HG03139 (cell line): ENCODE results near the gene SNRPD1.
"Not testable (repeated sequence)": the region's sequence is repeated elsewhere in the genome, so short reads cannot be mapped to it uniquely, and the experiment has no call there.

Experiments used
- ATAC-seq: cut with Tn5 transposase; IDR thresholded peaks from one replicate; pipeline ENCODE4 v1.9.1; 2021; ENCODE audit not compliant: unreplicated experiment

The SNRPD1 gene

GRCh38 chr18:21612125-21613039 is at the start of gene SNRPD1:
TSS of gene SNRPD1 (plus strand) at chr18:21612314. CDS start at chr18:21612430, 116 bp downstream.
- ATAC-seq, result peak; percentile 98

DNA sequence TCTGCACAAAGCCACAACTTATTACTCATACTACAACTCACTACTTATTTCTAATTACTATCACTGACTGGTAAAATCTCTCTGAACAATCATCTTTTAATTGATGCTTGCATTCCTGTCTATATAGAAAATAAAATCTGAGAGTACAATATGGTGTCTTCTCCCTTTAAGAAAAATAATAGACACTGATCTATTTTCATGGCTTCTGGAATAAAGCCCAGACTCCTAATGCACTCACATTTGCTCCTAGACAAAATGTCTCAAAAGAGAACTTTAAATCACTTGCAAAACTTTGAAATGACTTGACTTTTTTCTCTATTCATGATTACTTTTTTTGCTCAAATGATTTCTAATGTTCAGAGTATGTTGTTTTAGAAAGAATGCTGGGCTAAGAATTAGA is 40.3 kb upstream of the SNRPD1 start:
- ATAC-seq, result no peak

- ATAC-seq, result no peak
Observed at GRCh38 chr18:21575656-21576055, 36.5 kb upstream of the SNRPD1 start.

GRCh38 chr18:21584391-21584790 is 27.7 kb upstream of the SNRPD1 start:
- ATAC-seq, result no peak

GRCh38 chr18:21592361-21592760 is 19.8 kb upstream of the SNRPD1 start:
- not testable (repeated sequence) for ATAC-seq

DNA sequence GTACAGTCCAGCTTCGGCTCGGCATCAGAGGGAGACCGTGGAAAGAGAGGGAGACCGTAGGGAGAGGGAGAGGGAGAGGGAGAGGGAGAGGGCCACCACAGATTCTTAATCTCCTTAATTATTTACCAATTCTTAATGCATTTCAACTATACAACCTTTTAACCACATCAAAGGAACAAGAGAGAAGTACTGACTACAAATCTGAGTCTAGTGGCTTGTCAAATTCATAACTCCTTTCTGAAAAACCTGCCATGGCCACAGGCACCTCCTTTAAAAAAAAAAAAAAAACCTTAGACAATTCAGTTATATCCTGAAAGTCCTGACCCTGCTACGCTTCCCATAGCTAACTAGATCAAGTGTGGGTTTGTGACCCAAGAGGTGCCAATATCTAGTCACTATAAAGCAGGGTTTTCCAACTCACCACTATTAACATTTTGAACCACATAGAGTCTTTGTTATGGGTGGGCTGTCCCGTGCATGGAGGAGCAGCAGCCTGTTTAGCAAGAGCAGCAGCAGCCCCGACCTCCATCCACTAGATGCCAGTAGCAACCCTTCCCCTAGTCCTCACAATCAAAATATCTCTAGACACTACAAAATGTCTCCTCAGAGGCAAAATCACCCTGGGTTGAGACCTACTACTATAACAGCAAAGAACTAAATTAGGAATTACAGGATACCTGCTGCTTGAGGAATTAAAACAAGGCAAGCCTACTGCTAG is 18.4 kb upstream of the SNRPD1 start:
- ATAC-seq, result no peak

GRCh38 chr18:21597620-21598019 is 14.5 kb upstream of the SNRPD1 start:
- no peak for ATAC-seq

GRCh38 chr18:21598726-21599584 is 13.2 kb upstream of the SNRPD1 start:
- ATAC-seq, result no peak

- ATAC-seq, result peak; percentile 35
Observed at GRCh38 chr18:21599585-21600525, 12.3 kb upstream of the SNRPD1 start.

DNA sequence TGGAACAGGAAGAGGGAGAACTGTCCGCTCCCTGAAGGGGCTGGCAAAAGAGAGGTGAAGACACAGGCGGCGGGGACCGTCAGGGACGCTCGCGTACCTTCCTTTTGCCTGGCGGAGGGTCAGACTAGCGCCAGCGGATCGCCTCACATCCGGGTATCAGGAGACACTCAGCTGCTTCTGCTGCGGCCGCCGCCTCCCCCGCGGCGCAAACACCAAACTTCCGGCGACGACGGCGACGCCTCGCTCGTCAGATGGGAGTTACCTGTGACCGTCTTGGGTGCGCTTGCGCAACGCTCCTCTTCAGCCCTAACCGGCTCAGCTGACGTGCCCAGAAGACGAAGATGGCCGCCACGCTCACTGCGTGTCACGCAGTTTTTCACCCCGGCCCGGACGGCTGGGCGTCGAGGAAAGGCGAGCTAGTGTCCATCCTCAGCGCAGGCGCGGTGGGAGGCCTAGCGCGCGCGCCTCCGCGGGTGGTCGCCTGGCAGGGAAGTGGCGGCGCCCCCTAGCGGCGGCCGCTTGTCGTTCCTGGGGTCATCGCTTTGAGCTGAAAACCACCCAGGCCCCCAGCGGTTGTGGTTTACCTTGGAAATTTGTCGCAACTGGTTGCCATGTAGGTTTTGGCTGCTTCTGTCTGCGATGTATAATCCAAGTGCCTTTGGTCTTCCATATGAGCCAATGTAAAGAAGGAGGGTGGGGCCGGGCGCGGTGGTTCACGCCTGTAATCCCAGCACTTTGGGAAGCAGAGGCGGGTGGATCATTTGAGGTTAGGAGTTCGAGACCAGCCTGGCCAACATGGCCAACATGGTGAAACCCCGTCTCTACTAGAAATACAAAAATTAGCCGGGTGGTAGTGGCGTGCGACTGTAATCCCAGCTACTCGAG is 11.3 kb upstream of the SNRPD1 start, which contains the start of gene ESCO1:
TSS of gene ESCO1 (minus strand) at position 179 of the 885 bp plus-strand sequence. CDS start 25,861 bp downstream, outside the sequence.
- peak; percentile 87 for ATAC-seq

DNA sequence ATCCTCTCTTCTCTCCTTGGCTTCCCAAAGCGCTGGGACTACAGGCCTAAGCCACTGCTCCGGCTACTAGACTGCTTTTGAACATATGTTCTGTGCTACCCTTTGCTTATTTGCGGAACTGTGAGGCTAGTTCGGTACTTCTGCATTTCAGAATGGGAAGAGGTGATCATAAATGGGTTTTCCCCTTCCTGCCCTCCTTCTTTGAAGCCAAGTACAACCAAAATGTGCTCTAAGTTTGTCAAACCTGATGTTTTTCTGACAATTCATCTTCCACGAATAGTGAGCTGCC is 9.9 kb upstream of the SNRPD1 start:
- ATAC-seq, result no peak

DNA sequence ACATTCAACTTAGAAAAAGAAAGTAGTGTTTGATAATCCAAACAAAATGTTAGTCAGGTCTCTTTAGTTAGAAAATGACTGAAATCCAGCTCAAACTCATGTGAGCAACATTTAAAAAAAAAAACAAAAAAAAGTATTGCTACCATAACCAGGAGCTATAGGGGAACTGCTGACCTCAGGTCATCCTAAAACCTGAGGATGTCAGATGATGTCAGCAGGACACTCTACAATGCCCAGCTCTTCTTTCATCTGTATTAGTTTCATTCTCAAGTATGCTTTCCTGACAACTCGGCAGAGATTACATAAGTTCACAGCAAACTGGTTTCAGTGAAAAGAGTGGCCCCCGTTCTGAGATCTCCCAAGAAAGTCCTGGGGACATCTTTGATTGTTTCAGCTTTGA is 7.4 kb upstream of the SNRPD1 start:
- no peak for ATAC-seq

DNA sequence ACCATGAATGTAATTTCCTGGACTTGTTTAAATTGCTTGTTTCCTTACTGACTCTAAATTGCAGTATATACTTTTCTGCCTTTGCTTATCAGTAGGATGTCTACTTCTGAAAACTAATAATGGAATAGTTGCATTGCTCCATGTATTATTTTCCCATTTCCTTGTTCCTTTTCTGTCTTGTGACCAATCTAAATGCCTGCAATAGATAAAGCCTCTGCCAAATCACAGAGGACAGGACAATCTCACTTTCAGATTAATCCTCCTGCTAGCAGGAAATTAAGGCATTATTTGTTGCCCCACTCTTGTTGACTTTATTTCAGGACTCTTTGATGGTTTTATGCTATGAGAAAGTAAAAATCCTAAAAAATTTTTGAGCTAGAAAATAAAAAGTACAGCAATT is 6.9 kb upstream of the SNRPD1 start:
- no peak for ATAC-seq

- not testable (repeated sequence) for ATAC-seq
Observed at GRCh38 chr18:21611401-21612124, 551 bp upstream of the SNRPD1 start.

DNA sequence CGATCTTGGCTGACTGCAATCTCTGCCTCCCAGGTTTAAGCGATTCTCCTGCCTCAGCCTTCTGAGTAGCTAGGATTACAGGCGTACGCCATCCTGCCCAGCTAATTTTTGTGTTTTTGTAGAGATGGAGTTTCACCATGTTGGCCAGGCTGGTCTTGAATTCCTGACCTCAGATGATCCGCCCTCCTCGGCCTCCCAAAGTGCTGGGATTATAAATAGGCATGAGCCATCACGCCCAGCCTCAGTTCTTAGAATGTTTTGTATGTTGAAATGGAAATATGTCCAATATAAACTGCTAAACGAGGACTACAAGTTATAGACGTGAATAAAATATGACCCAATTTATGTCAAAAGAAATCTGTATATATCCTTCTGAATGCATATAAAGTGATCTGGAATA is 9.5 kb downstream of the SNRPD1 start:
- ATAC-seq, result not testable (repeated sequence)

DNA sequence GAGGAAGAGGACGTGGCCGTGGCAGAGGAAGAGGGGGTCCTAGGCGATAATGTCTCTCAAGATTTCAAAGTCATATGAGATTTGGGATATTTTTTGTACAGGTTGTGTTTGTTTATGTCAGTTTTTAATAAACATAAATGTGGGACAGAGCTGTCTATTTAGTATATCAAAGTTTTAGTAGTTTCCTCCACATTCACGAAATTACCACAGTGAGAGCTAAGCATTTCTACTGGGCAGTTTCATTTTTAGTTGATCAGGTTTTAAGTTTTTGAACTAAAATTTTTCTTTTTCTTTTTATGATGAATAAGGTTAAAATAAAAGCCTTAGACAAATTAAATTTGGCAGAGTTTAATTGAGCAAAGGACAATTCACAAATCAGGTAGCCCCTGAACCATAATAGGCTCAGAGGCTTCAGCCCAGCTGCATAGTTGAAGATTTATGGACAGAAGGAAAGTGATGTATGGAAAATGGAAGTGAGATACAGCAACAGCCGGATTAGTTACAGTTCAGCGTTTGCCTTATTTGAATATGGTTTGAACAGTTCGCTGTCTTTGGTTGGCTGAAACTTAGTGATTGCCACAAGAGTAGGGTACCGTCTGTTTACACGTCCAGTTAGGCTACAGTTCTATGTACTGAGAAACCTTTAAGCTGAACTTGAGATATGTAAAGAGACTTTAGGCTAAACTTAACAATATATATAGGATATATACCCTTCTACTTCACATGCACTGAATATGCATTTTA is 17.1 kb downstream of the SNRPD1 start:
- ATAC-seq, result peak; percentile 78

DNA sequence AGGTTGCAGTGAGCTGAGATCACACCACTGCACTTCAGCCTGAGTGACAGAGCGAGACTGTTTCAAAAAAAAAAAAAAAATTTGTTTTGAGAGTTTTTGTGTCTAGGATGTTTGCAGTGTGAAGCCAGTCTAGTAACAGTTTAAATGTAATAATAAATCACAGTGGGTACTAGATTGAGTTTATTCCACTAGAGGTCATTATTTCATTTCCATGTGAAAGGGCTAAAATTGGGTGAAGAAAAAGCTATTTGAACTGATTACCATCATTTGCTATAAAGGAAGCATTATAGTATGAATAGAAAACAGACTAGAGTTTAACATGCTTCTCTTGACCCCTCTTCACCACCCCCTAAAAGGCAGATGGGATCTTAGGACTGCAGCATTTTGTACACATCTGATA is 20.3 kb downstream of the SNRPD1 start:
- ATAC-seq, result no peak
